ENCODE results near the gene HEXA.

Gene HEXA

GRCh38 chr15:72318408-72318942 lies 57.3 kb downstream of the HEXA start:
- DNase-seq = no peak

- peak; percentile 13 for DNase-seq
These were observed 60.0 kb downstream of the HEXA start for GRCh38 chr15:72315706-72316370.

DNA sequence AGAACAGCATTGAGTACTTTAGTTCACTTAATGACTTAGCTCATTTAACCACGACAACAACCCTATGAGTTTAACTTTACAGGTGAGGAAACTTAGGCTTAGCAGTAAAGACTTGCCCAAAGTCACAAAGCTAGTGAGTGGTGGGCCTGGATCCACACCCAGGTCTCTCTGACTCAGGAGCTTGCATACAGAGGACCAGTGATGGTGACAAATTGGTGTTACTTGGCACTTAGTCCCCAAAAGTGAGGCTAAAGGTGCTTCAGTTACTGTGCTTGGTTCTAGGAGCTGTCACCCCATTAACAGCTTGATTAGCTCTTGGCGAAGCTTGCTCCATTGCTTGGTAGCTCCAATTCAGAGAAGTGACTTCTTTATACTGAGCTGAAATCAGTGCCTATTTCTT lies 61.9 kb downstream of the HEXA start:
- DNase-seq = no peak

DNA sequence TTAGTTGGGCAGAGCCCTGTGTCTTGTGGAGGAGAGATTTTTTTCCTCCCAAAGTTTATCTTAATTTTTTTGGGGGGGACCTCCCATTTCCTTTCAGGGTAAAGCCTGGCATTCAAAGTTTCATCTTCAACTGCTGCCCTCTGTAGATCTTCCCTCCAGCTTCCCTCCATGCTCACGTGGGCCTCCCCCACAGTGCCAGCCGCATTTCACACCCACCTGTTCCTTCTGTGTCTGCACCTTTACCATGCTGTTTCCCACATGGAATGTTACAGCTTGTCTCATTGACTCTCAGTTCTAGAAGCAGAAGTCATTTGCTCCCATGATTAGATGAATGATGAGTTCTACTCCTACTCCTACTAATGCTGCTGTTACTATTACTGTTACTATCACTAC lies 62.4 kb downstream of the HEXA start:
- DNase-seq = no peak

- peak; percentile 55 for DNase-seq
These were observed 63.0 kb downstream of the HEXA start for GRCh38 chr15:72312605-72313447.

- no peak for DNase-seq
These were observed 68.8 kb downstream of the HEXA start for GRCh38 chr15:72307026-72307425.

GRCh38 chr15:72306211-72306785 lies 69.5 kb downstream of the HEXA start:
- DNase-seq = peak; percentile 38

GRCh38 chr15:72304596-72304995 lies 71.2 kb downstream of the HEXA start:
- no peak for DNase-seq

DNA sequence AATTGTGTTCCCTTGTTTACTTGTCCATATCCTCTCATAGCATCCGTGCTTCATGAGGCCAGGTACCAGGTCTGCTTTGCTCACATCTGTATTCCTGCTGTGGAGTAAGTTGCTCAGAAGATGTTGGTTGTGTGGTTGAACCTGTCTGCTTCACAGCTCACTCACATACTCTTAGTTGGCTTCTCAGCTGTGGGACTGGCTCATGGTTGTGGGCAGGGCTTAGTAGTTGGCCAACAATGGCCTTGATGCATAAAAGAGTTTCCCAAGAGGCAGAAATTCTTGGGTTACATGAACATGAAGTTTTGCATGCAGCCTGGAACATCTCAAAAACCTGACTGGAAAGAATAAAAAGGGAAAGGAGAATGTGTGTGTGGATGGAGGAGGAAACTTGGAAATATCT lies 72.9 kb downstream of the HEXA start:
- DNase-seq = no peak
